ENCODE results near the gene FPR3. TPM values are rescaled to one million over a fixed set of nuclear protein-coding genes. Genes with fewer than 3 reads are reported as not detected.

The FPR3 gene
- total and polyA plus RNA-seq, 8 donors, result 0.79 to 75.0 (median 1.2) TPM

DNA sequence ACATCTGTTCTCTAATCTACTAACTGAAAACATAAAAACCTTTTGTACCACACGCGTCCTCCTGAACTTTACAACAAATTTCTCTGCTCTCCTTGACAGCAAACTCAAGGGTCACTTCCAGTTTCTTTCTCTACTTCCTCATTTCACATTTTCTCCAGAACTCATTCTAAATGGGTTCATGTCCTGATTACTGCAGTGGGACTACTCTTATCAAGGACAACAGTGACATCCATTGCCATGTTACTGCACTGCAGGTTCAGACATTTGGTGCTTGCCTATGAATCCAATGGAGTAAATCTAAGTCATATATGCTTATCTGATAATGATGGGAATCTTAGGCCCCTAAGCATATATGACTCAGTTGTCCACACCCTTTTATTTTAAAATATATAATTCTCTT is 35.3 kb downstream of the FPR3 start:
- Histone ChIP-seq H3K27me3 (no peaks in the 10 kb centered on the region), H3K9me3 (peaks cover 0 to 41% of the 10 kb centered on the region in 2 donors), H3K4me1 (peaks cover 0 to 5% of the 10 kb centered on the region in 2 donors), H3K36me3 (no peaks in the 10 kb centered on the region), H3K27ac (peak overlapping the region in 1 of 2 donors; percentile 55), H3K4me3 (no peak overlapping the region)
- TF ChIP-seq CTCF (IDR thresholded peaks at IDR 0.05), result peak; percentile 14 to 48
- intact Hi-C loops (cut with DNase I), result no loop called here
- DNase-seq, result peak in 1 of 4 donors; percentile 24
- peak; percentile 76 for ATAC-seq

GRCh38 chr19:51837145-51837544 is 42.2 kb downstream of the FPR3 start:
- Histone ChIP-seq H3K4me1 (no peaks in the 10 kb centered on the region), H3K27ac (no peak overlapping the region), H3K4me3 (no peak overlapping the region), H3K27me3 (no peaks in the 10 kb centered on the region), H3K36me3 (peaks cover 0 to 11% of the 10 kb centered on the region in 2 donors), H3K9me3 (peaks cover 0 to 46% of the 10 kb centered on the region in 2 donors)
- no peak for ATAC-seq
- TF ChIP-seq CTCF (IDR thresholded peaks at IDR 0.05), result no peak
- no peak for DNase-seq
- intact Hi-C loops (cut with DNase I), result no loop called here

DNA sequence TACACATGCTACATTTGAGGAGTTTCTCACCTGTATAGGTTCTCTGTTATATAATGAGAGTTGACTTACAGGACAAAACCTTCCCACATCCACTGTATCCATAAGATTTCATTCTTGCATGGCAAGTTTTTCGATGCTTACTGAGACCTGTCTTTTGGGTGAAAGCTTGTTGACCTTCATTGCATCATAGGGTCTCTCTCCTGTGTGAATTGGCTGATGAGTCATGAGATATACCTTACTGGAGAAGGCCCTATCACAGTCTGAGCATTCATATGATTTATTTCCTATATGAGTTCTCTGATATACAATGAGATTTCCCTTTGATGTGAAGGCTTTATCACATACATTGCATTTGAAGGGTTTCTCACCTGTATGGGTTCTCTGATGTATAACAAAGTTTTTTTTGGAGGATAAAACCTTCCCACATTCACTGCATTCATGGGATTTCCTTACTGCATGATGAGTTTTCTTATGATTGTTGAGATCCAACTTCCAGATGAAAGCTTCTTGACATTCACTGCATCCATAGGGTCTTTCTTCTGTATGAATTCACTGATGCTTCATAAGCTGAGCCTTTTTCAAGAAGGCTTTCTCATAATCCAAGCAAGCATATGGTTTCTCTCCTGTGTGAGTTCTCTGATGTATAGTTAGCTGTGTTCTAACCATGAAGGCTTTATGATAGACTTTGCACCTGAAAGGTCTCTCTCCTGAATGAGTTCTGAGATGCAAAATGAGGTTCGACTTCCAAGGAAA is 67.1 kb downstream of the FPR3 start:
- H3K9me3 ChIP-seq, result peaks cover 13 to 100% of the 10 kb centered on the region in 2 donors

DNA sequence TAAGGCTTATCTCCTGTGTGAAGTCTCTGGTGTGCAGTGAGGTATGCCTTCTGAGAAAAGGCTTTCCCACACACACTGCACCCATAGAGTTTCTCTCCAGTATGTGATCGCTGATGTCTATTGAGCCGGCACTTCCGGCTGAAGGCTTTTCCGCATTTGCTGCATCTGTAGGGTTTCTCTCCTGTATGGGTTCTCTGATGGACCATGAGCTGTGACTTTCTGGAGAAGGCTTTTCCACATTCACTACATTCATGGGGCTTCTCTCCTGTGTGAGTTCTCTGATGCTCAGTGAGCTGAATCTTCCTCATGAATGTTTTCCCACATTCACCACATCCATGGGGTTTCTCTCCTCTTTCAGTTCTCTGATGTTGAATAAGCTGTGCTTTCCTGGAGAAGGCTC is 78.1 kb downstream of the FPR3 start:
- peaks cover 0 to 62% of the 10 kb centered on the region in 2 donors for H3K36me3 ChIP-seq
- ATAC-seq, result no peak
- H3K27ac ChIP-seq, result no peak overlapping the region
- no peaks in the 10 kb centered on the region for H3K27me3 ChIP-seq
- H3K4me1 ChIP-seq, result no peaks in the 10 kb centered on the region
- H3K9me3 ChIP-seq, result peaks cover 12 to 100% of the 10 kb centered on the region in 2 donors
- no peak for TF ChIP-seq CTCF (IDR thresholded peaks at IDR 0.05)
- DNase-seq, result no peak
- no peak overlapping the region for H3K4me3 ChIP-seq
- intact Hi-C loops (cut with DNase I), result no loop called here

More for the DNA sequence above, 67.1 kb downstream of the FPR3 start:
- intact Hi-C loops (cut with DNase I), result no loop called here
- H3K27me3 ChIP-seq, result no peaks in the 10 kb centered on the region
- DNase-seq (no peak), ATAC-seq (no peak)
- no peak overlapping the region for H3K4me3 ChIP-seq
- no peak overlapping the region for H3K27ac ChIP-seq
- peaks cover 0 to 40% of the 10 kb centered on the region in 2 donors for H3K36me3 ChIP-seq
- H3K4me1 ChIP-seq, result no peaks in the 10 kb centered on the region
- TF ChIP-seq CTCF (IDR thresholded peaks at IDR 0.05), result no peak

Other genes with a start within 250 kb of the FPR3 start
- 10 to 100 TPM in 1 of 2 donors, 1 to 10 TPM in 1; 9.4 to 13.3 TPM for gene ZNF175, start 223.9 kb upstream of the FPR3 start, total RNA-seq
- gene ZNF175, start 223.9 kb upstream of the FPR3 start, polyA plus RNA-seq (ENCODE audit: insufficient read length in 6 of 6), result 10 to 100 TPM; 16.4 to 22.1 (median 18.1) TPM
- 10 to 100 TPM in 1 of 2 donors, not detected in 1; 11.0 TPM for gene SIGLEC5, start 164.8 kb upstream of the FPR3 start, total RNA-seq
- gene SIGLEC5, start 164.8 kb upstream of the FPR3 start, polyA plus RNA-seq (ENCODE audit: insufficient read length in 6 of 6), result under 1 TPM in 4 of 6 donors, not detected in 2; 0.50 to 0.56 (median 0.53) TPM
- 10 to 100 TPM; 13.4 to 59.9 TPM for gene SIGLEC14, start 148.3 kb upstream of the FPR3 start, total RNA-seq
- 1 to 10 TPM in 4 of 6 donors, under 1 TPM in 2; 0.50 to 2.3 (median 1.7) TPM for gene SIGLEC14, start 148.3 kb upstream of the FPR3 start, polyA plus RNA-seq (ENCODE audit: insufficient read length in 6 of 6)
- 10 to 100 TPM; 15.9 to 27.3 TPM for gene SPACA6, start 101.8 kb upstream of the FPR3 start, total RNA-seq
- gene SPACA6, start 101.8 kb upstream of the FPR3 start, polyA plus RNA-seq (ENCODE audit: insufficient read length in 6 of 6), result 10 to 100 TPM; 13.5 to 24.9 (median 20.1) TPM
- under 1 TPM; 0.26 to 0.50 TPM for gene HAS1, start 71.2 kb upstream of the FPR3 start, total RNA-seq
- gene HAS1, start 71.2 kb upstream of the FPR3 start, polyA plus RNA-seq (ENCODE audit: insufficient read length in 6 of 6), result 1 to 10 TPM in 1 of 6 donors, under 1 TPM in 5; 0.10 to 1.4 (median 0.65) TPM
- 100 to 1,000 TPM in 1 of 2 donors, 10 to 100 TPM in 1; 20.0 to 193 TPM for gene FPR1, start 43.3 kb upstream of the FPR3 start, total RNA-seq
- gene FPR1, start 43.3 kb upstream of the FPR3 start, polyA plus RNA-seq (ENCODE audit: insufficient read length in 6 of 6), result 1 to 10 TPM; 1.6 to 3.8 (median 2.2) TPM
- gene FPR2, start 34.0 kb upstream of the FPR3 start, total RNA-seq, result 10 to 100 TPM in 1 of 2 donors, 1 to 10 TPM in 1; 5.9 to 41.7 TPM
- under 1 TPM; 0.14 to 0.52 (median 0.26) TPM for gene FPR2, start 34.0 kb upstream of the FPR3 start, polyA plus RNA-seq (ENCODE audit: insufficient read length in 6 of 6)
- gene ZNF577, start 92.8 kb downstream of the FPR3 start, total RNA-seq, result 10 to 100 TPM in 1 of 2 donors, 1 to 10 TPM in 1; 8.5 to 11.8 TPM
- 10 to 100 TPM; 42.5 to 50.9 (median 43.9) TPM for gene ZNF577, start 92.8 kb downstream of the FPR3 start, polyA plus RNA-seq (ENCODE audit: insufficient read length in 6 of 6)
- gene ZNF649, start 109.9 kb downstream of the FPR3 start, total RNA-seq, result 10 to 100 TPM in 1 of 2 donors, 1 to 10 TPM in 1; 8.7 to 11.9 TPM
- 10 to 100 TPM; 24.0 to 29.6 (median 27.4) TPM for gene ZNF649, start 109.9 kb downstream of the FPR3 start, polyA plus RNA-seq (ENCODE audit: insufficient read length in 6 of 6)
- 1 to 10 TPM; 7.0 to 7.7 TPM for gene ZNF613, start 132.3 kb downstream of the FPR3 start, total RNA-seq
- gene ZNF613, start 132.3 kb downstream of the FPR3 start, polyA plus RNA-seq (ENCODE audit: insufficient read length in 6 of 6), result 10 to 100 TPM; 11.5 to 15.5 (median 13.9) TPM
- 10 to 100 TPM in 1 of 2 donors, 1 to 10 TPM in 1; 7.8 to 12.5 TPM for gene ZNF350, start 191.7 kb downstream of the FPR3 start, total RNA-seq
- gene ZNF350, start 191.7 kb downstream of the FPR3 start, polyA plus RNA-seq (ENCODE audit: insufficient read length in 6 of 6), result 10 to 100 TPM; 17.5 to 25.8 (median 21.4) TPM
- gene ZNF615, start 213.1 kb downstream of the FPR3 start, total RNA-seq, result 1 to 10 TPM; 8.7 to 10.0 TPM
- 10 to 100 TPM; 20.1 to 27.0 (median 22.4) TPM for gene ZNF615, start 213.1 kb downstream of the FPR3 start, polyA plus RNA-seq (ENCODE audit: insufficient read length in 6 of 6)
- gene ZNF614, start 233.2 kb downstream of the FPR3 start, total RNA-seq, result 1 to 10 TPM; 5.7 to 7.8 TPM
- gene ZNF614, start 233.2 kb downstream of the FPR3 start, polyA plus RNA-seq (ENCODE audit: insufficient read length in 6 of 6), result 10 to 100 TPM; 17.9 to 22.4 (median 19.7) TPM